Endothelial cell of umbilical vein (primary cell): ENCODE results near the gene ADAMTS17. TPM values are rescaled to one million over a fixed set of nuclear protein-coding genes. Genes with fewer than 3 reads are reported as not detected.

ENCODE experiments used
- BruUV-seq: library from RNA; stranded (reverse); fragments of 400-500 nt; replicated peaks from 2 replicates; lab custom pipeline; 2021; lab: Mats Ljungman, UMichigan
- CTCF ChIA-PET: fragments of 300-600, 350-600 bp; sonication (Branson Sonifier 250); formaldehyde crosslinking; loops from one replicate; lab custom pipeline; 2021; ENCODE audit warnings: antibody characterized with exemption, inconsistent platforms; lab: Charles Lee
- POLR2A ChIA-PET: fragments of 300-600, 350-600 bp; sonication (Branson Sonifier 250); formaldehyde crosslinking; loops from one replicate; lab custom pipeline; 2021; ENCODE audit warnings: antibody characterized with exemption, inconsistent platforms; lab: Charles Lee
- DNase-seq: peaks from one replicate; pipeline ENCODE4 v3.0.0-alpha.2; 2011; ENCODE audit warnings: low read depth, low spot score
- FAIRE-seq: peaks from 2 replicates; lab custom pipeline; 2011; peaks lifted over from hg19 to GRCh38; lab: Jason Lieb, UNC
- H2AFZ ChIP-seq: 2 replicates; pipeline ENCODE4 v1.6.0; 2012; ENCODE audit warnings: low read depth, low read length, control low read depth, inconsistent platforms
- H3K27ac ChIP-seq: 2 replicates; pipeline ENCODE4 v1.5.1; 2011; ENCODE audit warnings: low read depth, mild to moderate bottlenecking, control low read depth, low read length, moderate library complexity; ENCODE audit not compliant: insufficient read depth
- H3K27me3 ChIP-seq, 2 experiments: 2 replicates each; pipeline versions ENCODE4 v1.6.0 to v1.6.1; 2011; ENCODE audit warnings: low read length in 2 of 2, mixed read lengths in 1 of 2; ENCODE audit not compliant: control insufficient read depth in 2 of 2, insufficient read depth in 2 of 2
- H3K36me3 ChIP-seq, 2 experiments: 2 replicates in 1 of 2; 3 replicates in 1 of 2; pipeline ENCODE4 v1.5.1; 2011; ENCODE audit warnings: low read length in 2 of 2, mild to moderate bottlenecking in 1 of 2, moderate library complexity in 1 of 2; ENCODE audit not compliant: control insufficient read depth in 2 of 2, insufficient read depth in 2 of 2; ENCODE audit errors: extremely low read depth in 1 of 2
- H3K4me1 ChIP-seq: 3 replicates; pipeline ENCODE4 v1.5.1; 2011; ENCODE audit warnings: mild to moderate bottlenecking, low read length; ENCODE audit not compliant: control insufficient read depth, insufficient read depth; ENCODE audit errors: extremely low read depth
- H3K4me2 ChIP-seq: 2 replicates; pipeline ENCODE4 v1.6.1; 2011; ENCODE audit warnings: low read length, control low read depth, mixed read lengths; ENCODE audit not compliant: insufficient read depth
- H3K4me3 ChIP-seq, 3 experiments: fragments of 200-600 bp in 1 of 3; sonication (generic), shearing (Covaris generic) in 1 of 3; replicated peaks in 1 of 3; 2 replicates each; pipeline ENCODE4 v1.5.1; 2011 to 2016; ENCODE audit warnings: control low read depth in 3 of 3, low read length in 3 of 3, mild to moderate bottlenecking in 2 of 3, inconsistent platforms in 1 of 3, low read depth in 1 of 3, moderate library complexity in 1 of 3; ENCODE audit not compliant: insufficient read depth in 1 of 3
- H3K79me2 ChIP-seq: 2 replicates; pipeline ENCODE4 v1.6.0; 2012; ENCODE audit warnings: low read length, inconsistent platforms; ENCODE audit not compliant: control insufficient read depth, insufficient read depth
- H3K9ac ChIP-seq: replicated peaks from 2 replicates; pipeline ENCODE3; 2011; ENCODE audit warnings: low read length, control low read depth; ENCODE audit not compliant: insufficient read depth; ENCODE audit errors: extremely low read depth
- H3K9me1 ChIP-seq: replicated peaks from 3 replicates; pipeline ENCODE4 v1.6.0; 2011; ENCODE audit warnings: mild to moderate bottlenecking, low read length; ENCODE audit not compliant: control insufficient read depth, insufficient read depth; ENCODE audit errors: extremely low read depth
- H3K9me3 ChIP-seq: replicated peaks from 2 replicates; pipeline ENCODE4 v1.5.1; 2012; ENCODE audit warnings: low read length, inconsistent platforms; ENCODE audit not compliant: control insufficient read depth, insufficient read depth
- H4K20me1 ChIP-seq: replicated peaks from 2 replicates; pipeline ENCODE3; 2011; ENCODE audit warnings: mild to moderate bottlenecking, low read length; ENCODE audit not compliant: control insufficient read depth, insufficient read depth; ENCODE audit errors: extremely low read depth
- CTCF ChIP-seq, 2 donors: IDR thresholded peaks; 1 replicate in 1 of 2; 2 replicates in 1 of 2; pipeline ENCODE4 v1.5.1; 2011; ENCODE audit warnings: low read length in 2 of 2, mild to moderate bottlenecking in 2 of 2, moderate library complexity in 2 of 2, control low read depth in 1 of 2, inconsistent platforms in 1 of 2, low read depth in 1 of 2; ENCODE audit not compliant: insufficient read depth in 1 of 2; ENCODE audit errors: extremely low read depth in 1 of 2
- EZH2 ChIP-seq: IDR thresholded peaks from 2 replicates; pipeline ENCODE4 v1.6.1; 2012; ENCODE audit warnings: borderline replicate concordance, low read depth, mild to moderate bottlenecking, moderate library complexity, low read length, inconsistent platforms; ENCODE audit not compliant: severe bottlenecking
- FOS ChIP-seq: IDR thresholded peaks from 2 replicates; pipeline ENCODE4 v1.6.1; 2011; ENCODE audit warnings: mild to moderate bottlenecking, low read length, moderate library complexity, borderline replicate concordance; ENCODE audit not compliant: insufficient read depth
- GATA2 ChIP-seq: IDR thresholded peaks from 2 replicates; pipeline ENCODE4 v1.7.0; 2011; ENCODE audit warnings: low read depth, mild to moderate bottlenecking, moderate library complexity, mixed read lengths, low read length; ENCODE audit not compliant: insufficient read length, insufficient read depth
- JUN ChIP-seq: IDR thresholded peaks from 2 replicates; pipeline ENCODE4 v1.6.1; 2011; ENCODE audit warnings: borderline replicate concordance, low read depth; ENCODE audit not compliant: insufficient read length, insufficient read depth
- MAX ChIP-seq: IDR thresholded peaks from 2 replicates; pipeline ENCODE4 v1.6.1; 2011; ENCODE audit not compliant: insufficient read depth, insufficient read length
- MYC ChIP-seq: IDR thresholded peaks from one replicate; pipeline ENCODE4 v1.6.1; 2011; ENCODE audit warnings: mild to moderate bottlenecking, low read depth, low read length
- POLR2A ChIP-seq: IDR thresholded peaks from 2 replicates; pipeline ENCODE4 v1.6.1; 2012; ENCODE audit warnings: low read depth, mild to moderate bottlenecking, control low read depth, low read length
- POLR2AphosphoS5 ChIP-seq: IDR thresholded peaks from 2 replicates; pipeline ENCODE4 v1.6.1; 2012; ENCODE audit warnings: low read depth, mild to moderate bottlenecking, control low read depth, low read length, moderate library complexity; ENCODE audit not compliant: insufficient read depth
- dilution Hi-C: fragments of 300-500 bp; cut with MboI; formaldehyde crosslinking; loops from one replicate; pipeline ENCODE4 v1.15.0; 2019; ENCODE audit warnings: low sequenced_read_pairs; ENCODE audit not compliant: extremely low pct_ligation_motif_present
- intact Hi-C: fragments of 100-400 bp; cut with micrococcal nuclease; formaldehyde crosslinking; loops from one replicate; pipeline ENCODE4 v1.10.0; 2022
- polyA plus RNA-seq, 4 experiments: library from polyadenylated mRNA; depleted of rRNA in 3 of 4; stranded (reverse) in 3 of 4; unstranded in 1 of 4; fragments of >200 nt; gene quantifications; 2 replicates each; pipeline versions ENCODE4 v1.2.1 to v1.2.3, GENCODE V29; 2011 to 2012; ENCODE audit warnings: missing spikeins in 1 of 4
- total RNA-seq: library from RNA; stranded (reverse); gene quantifications from 2 replicates; pipeline ENCODE4 v1.2.3, GENCODE V29; 2021

Gene ADAMTS17
- total and polyA plus RNA-seq, 2 donors (not counting 3 experiments of a cell fraction or from before 2014, with no cell fraction given): 0.12 TPM; not detected in 1

- dilution Hi-C loops (no loop called here), intact Hi-C loops (no loop called here)
- BruUV-seq: no TSS peak
- no peaks in the 10 kb centered on the region for H3K79me2 ChIP-seq
- ChIA-PET POLR2A (no interaction called here), CTCF (no interaction called here)
- no peak for DNase-seq
- H3K4me2 ChIP-seq: no peak overlapping the region
- no peaks in the 10 kb centered on the region for H3K9me1 ChIP-seq
- no peak overlapping the region for H3K27ac ChIP-seq
- H3K27me3 ChIP-seq: no peaks in the 10 kb centered on the region
- H3K9me3 ChIP-seq: no peaks in the 10 kb centered on the region
- no peak for TF ChIP-seq MAX
- no peak for TF ChIP-seq FOS
- no peak for TF ChIP-seq MYC
- no peak for TF ChIP-seq JUN
- no peak for TF ChIP-seq CTCF (IDR thresholded peaks at IDR 0.05; ENCODE audit: extremely low read depth in 1 of 2, insufficient read depth in 1 of 2, low read depth in 1 of 2, low read length in 2 of 2)
- no peak for TF ChIP-seq POLR2A
- TF ChIP-seq EZH2: no peak
- TF ChIP-seq POLR2AphosphoS5: no peak
- TF ChIP-seq GATA2: no peak
- no peaks in the 10 kb centered on the region for H3K36me3 ChIP-seq
- H3K4me1 ChIP-seq: no peaks in the 10 kb centered on the region
- no peaks in the 10 kb centered on the region for H4K20me1 ChIP-seq
- FAIRE-seq: no peak
- no peak overlapping the region for H2AFZ ChIP-seq
- no peak overlapping the region for H3K4me3 ChIP-seq
- H3K9ac ChIP-seq: no peak overlapping the region
Observed at GRCh38 chr15:100078511-100079220, 263.1 kb downstream of the ADAMTS17 start.
